ENCODE data around the gene CYTH1. TPM values are rescaled to one million over a fixed set of nuclear protein-coding genes. Genes with fewer than 3 reads are reported as not detected.

CYTH1 gene
- total RNA-seq, 2 donors from 2014 or later = 54.6 to 68.9 TPM

GRCh38 chr17:78650093-78650715 is 131.9 kb downstream of the CYTH1 start:
- Histone ChIP-seq H3K4me1 (no peaks in the 10 kb centered on the region), H3K36me3 (no peaks in the 10 kb centered on the region), H3K9ac (ENCODE audit: low read depth in 2 of 2, low read length in 2 of 2) (no peak overlapping the region), H3K27ac (no peak overlapping the region), H3K27me3 (no peaks in the 10 kb centered on the region), H3K9me3 (no peaks in the 10 kb centered on the region), H3K4me3 (no peak overlapping the region)
- intact Hi-C loops (cut with DNase I) = no loop called here
- TF ChIP-seq CTCF (IDR thresholded peaks at IDR 0.05) = no peak
- DNase-seq = no peak

- DNase-seq = no peak
- Histone ChIP-seq H3K27me3 (no peaks in the 10 kb centered on the region), H3K36me3 (no peaks in the 10 kb centered on the region), H3K27ac (no peak overlapping the region), H3K9me3 (no peaks in the 10 kb centered on the region), H3K4me1 (no peaks in the 10 kb centered on the region), H3K9ac (ENCODE audit: low read depth in 2 of 2, low read length in 2 of 2) (no peak overlapping the region), H3K4me3 (no peak overlapping the region)
- no peak for TF ChIP-seq CTCF (IDR thresholded peaks at IDR 0.05)
- intact Hi-C loops (cut with DNase I) = no loop called here
These were observed 133.8 kb downstream of the CYTH1 start for GRCh38 chr17:78648293-78648692.

- Histone ChIP-seq H3K36me3 (no peaks in the 10 kb centered on the region), H3K4me3 (no peak overlapping the region), H3K9ac (ENCODE audit: low read depth in 2 of 2, low read length in 2 of 2) (no peak overlapping the region), H3K4me1 (no peaks in the 10 kb centered on the region), H3K27ac (no peak overlapping the region), H3K27me3 (no peaks in the 10 kb centered on the region), H3K9me3 (no peaks in the 10 kb centered on the region)
- intact Hi-C loops (cut with DNase I) = no loop called here
- TF ChIP-seq CTCF (IDR thresholded peaks at IDR 0.05) = no peak
- DNase-seq = no peak
These were observed 135.0 kb downstream of the CYTH1 start for GRCh38 chr17:78647032-78647431.

GRCh38 chr17:78645421-78646295 is 136.4 kb downstream of the CYTH1 start:
- TF ChIP-seq CTCF (IDR thresholded peaks at IDR 0.05) = no peak
- Histone ChIP-seq H3K27ac (no peak overlapping the region), H3K27me3 (no peaks in the 10 kb centered on the region), H3K4me3 (no peak overlapping the region), H3K36me3 (no peaks in the 10 kb centered on the region), H3K4me1 (no peaks in the 10 kb centered on the region), H3K9me3 (no peaks in the 10 kb centered on the region), H3K9ac (ENCODE audit: low read depth in 2 of 2, low read length in 2 of 2) (no peak overlapping the region)
- peak; percentile 61 for DNase-seq
- intact Hi-C loops (cut with DNase I) = no loop called here

GRCh38 chr17:78644931-78645351 is 137.1 kb downstream of the CYTH1 start:
- no peaks in the 10 kb centered on the region for H3K4me1 ChIP-seq
- H3K27ac ChIP-seq = no peak overlapping the region
- H3K36me3 ChIP-seq = no peaks in the 10 kb centered on the region
- TF ChIP-seq CTCF (IDR thresholded peaks at IDR 0.05) = no peak
- no peaks in the 10 kb centered on the region for H3K9me3 ChIP-seq
- DNase-seq = no peak
- H3K9ac ChIP-seq (ENCODE audit: low read depth in 2 of 2, low read length in 2 of 2) = no peak overlapping the region
- no peak overlapping the region for H3K4me3 ChIP-seq
- intact Hi-C loops (cut with DNase I) = no loop called here
- no peaks in the 10 kb centered on the region for H3K27me3 ChIP-seq

Data from colonic mucosa (tissue), 4 donors.